Activated effector memory CD4-positive, alpha-beta T cell treated with anti-CD3 and anti-CD28 coated beads, Interleukin-2, amount 50 U/mL, for 16 hours (primary cell): ENCODE data around the gene PITPNC1.
"Not testable (repeated sequence)": the region's sequence is repeated elsewhere in the genome, so short reads cannot be mapped to it uniquely, and the experiment has no call there.

Experiments used
- DNase-seq: peaks from one replicate; pipeline ENCODE4 v3.0.0-alpha.2; 2020

PITPNC1 gene

DNA sequence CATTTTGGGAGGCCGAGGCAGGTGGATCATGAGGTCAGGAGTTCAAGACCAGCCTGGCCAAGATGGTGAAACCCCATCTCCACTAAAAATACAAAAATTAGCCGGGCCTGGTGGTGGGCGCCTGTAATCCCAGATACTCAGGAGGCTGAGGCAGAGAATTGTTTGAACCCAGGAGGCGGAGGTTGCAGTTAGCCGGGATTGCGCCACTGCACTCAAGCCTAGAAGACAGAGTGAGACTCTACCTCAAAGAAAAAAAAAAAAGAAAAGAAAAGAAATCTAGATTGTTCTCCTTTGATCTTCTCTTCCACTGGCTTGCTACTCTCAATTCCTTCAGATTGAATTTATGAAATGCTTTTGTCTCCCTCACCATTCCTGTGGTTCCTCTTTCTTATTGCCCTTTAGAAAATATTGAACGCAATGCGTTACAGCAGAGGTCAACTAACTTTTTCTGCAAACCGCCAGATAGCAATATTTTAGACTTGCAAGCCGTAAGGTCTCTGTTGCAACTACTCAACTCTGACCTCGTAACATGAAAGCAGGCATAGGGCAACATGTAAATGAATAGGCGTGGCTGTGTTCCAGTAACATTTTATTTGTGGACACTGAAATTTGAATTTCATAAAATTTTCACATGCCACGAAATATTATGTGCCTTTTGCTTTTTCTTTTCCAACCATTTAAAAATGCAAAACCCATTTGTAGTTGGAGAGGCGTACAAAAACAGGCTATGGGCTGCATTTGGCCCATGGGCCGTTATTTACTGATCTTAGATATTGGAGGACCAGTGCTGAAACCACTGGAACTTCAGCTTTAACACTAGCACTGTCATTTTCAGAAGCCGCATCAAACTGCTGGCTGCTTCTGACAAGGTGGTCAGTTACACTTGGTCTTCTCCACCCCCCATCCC is 24.8 kb downstream of the PITPNC1 start:
- peak; percentile 36 for DNase-seq

DNA sequence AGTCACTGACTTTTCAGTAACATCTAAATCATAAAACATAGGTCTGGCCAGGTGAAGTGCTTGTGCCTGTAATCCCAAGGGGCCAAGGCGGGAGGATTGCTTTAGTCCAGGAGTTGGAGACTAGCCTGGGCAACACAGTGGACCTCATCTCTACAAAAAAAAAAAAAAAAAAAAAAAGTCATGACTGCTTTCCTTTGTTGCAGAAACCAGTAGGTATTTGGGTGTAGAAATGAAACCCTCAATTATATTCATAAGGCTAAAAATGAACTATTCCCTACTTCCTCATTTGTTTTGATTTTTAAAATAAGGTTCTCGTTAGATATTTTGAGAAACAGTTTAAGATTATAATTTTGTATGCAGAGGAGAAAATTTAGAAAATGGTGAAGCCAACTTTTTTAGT is 26.0 kb downstream of the PITPNC1 start:
- peak; percentile 19 for DNase-seq

DNA sequence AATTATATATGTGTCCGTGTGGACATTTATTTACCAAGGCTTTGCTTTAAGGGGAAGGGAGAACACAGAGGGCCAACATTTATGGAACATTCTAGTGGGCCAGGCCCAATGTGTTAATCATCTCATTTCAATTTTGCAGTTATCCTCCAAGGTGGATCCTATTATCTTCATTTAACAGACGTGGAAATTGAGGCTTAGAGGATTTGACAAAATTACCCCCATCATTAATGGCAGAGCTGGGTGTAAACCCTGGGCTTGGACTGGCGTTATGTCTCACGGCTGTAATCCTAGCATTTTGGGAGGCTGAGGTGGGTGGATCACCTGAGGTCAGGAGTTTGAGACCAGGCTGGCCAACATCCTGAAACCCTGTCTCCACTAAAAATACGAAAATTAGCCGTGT is 26.4 kb downstream of the PITPNC1 start:
- peak; percentile 12 for DNase-seq

DNA sequence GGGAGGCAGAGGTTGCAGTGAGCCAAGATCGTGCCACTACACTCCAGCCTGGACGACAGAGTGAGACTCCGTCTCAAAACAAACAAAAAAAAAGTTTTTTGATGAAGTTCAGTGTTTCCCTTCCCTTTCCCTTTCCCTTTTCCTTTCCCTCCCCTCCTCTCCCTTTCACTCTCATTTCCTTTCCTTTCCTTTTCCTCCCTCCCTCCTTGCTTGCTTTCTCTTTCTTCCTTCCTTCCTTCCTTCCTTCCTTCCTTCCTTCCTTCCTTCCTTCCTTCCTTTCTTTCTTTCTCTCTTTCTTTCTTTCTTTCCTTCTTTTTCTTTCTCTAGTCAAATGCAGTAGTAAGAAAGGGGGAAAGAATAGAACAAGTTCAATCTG is 31.4 kb downstream of the PITPNC1 start:
- DNase-seq, result not testable (repeated sequence)

DNA sequence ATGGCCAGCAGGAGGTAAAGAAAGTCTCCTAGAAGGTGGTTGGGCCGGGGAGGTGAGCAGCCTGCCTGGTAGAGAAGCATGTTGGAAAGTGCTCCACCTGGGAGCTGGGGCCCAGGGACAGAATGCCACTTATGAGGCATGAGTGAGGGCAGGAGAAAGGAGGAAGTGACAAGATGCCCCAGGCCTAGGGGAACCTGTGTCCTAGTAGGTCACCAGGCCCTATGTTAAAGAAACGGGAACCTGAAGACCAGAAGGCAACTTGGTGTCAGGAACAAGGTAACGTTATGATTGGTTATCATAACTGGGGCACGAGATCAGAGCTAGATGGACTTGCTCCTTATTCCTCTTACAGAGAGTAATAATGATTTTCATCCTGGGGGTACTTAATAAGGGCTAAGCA is 34.3 kb downstream of the PITPNC1 start:
- DNase-seq, result peak; percentile 37

DNA sequence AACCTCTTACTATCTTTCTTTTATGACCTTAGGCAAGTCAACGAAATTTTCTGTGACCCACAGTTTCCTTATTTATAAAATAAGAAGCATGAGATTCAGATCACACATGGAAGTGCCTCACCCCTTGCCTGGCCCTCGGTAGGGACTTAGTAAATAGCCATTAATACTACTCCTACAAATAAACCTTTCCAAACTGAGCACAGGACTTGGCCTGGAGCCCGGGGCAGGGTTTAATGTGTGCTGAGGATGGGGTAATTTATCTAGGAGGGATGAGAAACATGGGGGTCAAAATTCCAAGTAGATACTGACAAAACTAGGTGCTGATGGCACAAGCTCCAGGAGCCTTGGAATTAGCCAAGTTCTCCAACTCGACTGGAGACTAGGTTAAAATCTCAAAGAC is 35.0 kb downstream of the PITPNC1 start:
- peak; percentile 36 for DNase-seq

DNA sequence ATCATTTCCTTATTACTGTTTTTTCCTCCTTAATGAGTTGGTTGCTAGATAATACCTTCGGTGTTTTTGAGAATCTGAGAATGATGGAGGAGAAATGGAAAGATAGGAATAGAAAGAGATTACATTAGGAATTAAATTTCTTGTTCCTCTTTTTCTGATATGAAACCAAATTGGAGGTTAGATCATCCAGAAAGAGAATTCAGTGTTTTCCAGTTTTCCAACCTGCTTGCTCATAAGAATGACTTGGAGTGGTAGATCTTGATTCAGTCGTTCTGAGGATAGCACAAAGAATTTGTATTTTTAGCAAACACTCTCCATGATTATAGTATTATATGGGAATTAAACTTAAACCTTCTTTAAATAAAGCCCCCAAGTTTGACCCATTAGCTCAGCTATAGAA is 35.9 kb downstream of the PITPNC1 start:
- DNase-seq, result no peak

DNA sequence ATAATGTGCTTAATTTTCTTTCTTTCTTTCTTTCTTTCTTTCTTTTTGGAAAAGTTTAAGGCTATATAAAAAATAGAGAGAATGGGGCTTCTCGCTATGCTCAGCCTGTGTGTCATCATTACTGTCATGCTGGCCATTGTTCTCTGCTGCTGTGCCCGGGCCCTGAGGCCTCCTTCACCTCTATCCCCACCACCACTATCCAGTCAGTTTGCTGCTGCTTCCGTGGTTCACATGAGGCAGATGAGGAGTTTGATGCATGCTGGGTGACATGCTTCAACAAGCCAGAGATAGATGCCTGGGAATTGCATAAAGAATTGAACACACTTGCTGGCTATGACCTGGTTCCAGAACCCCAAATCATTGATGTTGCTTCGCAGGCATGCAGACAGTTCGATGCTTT is 36.3 kb downstream of the PITPNC1 start:
- peak; percentile 21 for DNase-seq

DNA sequence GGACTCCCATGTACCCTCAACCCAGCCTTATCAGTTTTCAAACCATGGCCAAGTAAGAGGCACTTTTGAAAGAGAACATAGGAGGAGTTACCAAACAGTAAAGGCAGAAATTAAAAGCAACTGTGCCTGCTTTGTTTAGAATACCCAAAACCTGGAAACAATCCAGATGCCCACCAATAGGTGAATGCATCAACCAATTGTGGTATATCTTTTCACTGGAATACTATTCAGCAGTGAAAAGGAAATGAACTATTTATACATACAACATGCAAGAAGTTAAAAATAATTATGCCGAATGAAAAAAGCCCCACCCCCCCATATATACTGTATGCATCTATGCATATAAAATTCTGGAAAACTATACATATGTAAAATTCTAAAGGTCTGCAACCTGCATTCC is 37.0 kb downstream of the PITPNC1 start:
- DNase-seq, result no peak

DNA sequence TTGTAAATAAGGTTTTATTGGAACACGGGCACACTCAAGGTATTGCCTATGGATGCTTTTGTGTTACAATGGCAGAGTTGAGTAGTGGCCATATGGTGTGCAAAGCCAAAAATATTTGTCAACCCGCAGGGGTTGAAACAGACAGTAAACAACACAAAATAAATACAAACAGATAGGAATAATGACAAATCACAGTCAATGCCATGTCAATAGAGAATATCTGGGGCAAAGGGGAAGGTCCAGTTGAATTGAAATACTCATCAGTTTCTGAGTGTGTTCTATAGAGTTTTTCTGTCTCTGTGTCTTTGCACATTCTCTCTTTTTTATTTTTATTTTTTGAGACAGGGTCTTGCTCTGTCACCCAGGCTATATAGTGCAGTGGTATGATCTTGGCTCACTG is 37.5 kb downstream of the PITPNC1 start:
- DNase-seq, result no peak

DNA sequence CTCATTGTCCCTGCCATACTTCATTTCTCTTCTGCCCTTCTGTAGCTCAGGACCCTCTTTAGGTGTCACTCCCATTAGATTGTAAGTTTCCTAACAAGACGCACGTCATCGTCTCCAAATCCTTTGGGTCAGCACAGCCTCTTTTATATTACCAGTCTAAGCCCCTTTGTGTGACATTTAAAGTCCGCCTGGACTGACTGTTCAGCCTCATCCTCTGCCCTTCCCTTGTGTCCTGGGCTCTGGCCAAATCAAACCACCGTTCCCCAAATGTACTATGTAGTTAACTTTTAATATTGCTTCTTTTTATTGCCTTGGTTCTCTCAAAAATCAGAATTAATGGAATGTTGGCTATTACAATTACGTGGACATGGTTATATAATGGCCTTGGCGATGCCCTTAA is 38.2 kb downstream of the PITPNC1 start:
- DNase-seq, result peak; percentile 1

DNA sequence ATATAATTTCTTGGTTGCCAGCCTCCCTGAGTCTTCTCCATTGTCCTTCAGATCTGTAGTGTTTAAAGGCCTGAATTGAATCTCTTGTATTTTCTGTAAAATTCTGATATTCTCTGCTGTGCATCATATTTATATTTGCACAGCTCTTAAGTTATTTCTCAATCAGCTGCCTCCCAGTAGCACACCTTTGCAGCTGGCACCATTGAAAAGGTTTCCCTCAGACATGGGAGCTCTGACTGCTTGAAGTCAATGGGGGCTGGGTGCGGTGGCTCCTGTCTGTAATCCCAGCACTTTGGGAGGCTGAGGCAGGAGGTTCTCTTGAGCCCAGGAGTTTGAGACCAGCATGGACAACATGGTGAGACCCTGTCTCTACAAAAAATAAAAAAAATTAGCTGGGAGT is 40.4 kb downstream of the PITPNC1 start:
- peak; percentile 6 for DNase-seq

DNA sequence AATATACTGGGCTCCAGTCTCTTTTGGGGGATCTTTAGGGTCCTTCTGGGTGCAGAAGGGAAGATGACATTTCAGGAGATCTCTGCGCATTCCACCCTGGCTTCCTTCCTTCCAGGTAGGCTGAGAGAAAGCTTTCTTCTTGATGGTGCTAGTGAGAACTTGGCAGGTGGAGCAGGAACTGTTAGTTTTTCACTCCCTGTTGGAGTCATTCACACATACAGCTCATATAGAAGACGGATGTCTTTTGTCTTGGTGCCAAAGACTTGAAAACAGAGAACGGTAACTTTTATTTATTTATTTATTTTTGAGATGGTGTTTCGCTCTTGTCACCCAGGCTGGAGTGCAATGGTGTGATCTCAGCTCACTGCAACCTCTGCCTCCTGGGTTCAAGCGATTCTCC is 43.9 kb downstream of the PITPNC1 start:
- no peak for DNase-seq

DNA sequence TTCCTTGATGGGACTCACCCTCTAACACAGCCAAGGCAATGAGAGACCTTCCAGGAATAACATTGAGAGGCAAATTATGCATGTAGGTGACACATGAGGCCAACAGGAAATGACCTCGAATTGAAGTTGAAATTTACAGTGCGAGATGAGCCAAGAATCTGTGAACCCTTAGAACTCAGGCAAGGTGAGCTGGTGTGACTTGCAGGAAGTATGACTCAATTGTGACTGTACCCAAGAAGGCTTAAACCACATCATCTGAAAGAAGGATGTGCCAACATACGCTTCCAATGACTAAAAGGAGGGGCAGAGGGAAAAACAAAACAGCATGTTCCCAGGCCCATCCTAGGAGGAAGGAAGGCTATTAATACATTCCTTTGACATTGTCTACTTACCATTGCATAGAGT is 44.8 kb downstream of the PITPNC1 start:
- peak; percentile 78 for DNase-seq

DNA sequence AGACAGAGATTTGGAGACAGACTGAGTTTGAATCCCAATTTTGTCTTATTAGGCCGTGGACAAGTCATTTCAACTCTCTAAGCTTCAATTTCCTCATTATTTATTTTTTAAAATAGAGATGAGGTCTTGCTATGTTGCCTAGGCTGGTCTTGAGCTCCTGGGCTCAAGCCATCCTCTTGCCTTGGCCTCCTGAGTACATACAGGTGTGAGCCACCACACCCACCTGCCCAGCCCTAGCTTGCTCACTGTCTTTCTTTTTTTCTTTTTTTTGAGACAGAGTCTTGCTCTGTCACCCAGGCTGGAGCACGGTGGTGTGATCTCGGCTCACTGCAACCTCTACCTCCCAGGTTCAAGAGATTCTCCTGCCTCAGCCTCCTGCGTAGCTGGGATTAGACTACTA is 45.2 kb downstream of the PITPNC1 start:
- DNase-seq, result peak; percentile 72

DNA sequence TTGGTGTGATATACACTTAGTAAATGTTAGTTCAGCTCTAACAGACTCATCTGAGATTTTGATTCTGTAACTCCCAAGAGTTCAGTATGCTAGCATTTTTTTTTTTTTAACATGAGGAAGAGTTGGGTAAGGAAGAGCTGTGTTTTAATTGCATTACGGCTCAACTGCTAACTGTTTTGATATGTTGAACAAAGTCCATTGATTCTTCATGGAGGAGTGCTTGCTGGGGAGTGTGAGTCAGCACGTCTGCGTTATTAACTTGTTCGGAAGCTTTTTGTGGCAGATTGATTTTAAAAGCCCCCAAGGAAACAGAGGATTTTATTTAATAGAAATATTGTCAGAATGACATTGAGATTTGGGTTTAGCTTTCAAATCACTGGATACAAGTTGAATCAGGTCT is 45.8 kb downstream of the PITPNC1 start:
- peak; percentile 4 for DNase-seq

DNA sequence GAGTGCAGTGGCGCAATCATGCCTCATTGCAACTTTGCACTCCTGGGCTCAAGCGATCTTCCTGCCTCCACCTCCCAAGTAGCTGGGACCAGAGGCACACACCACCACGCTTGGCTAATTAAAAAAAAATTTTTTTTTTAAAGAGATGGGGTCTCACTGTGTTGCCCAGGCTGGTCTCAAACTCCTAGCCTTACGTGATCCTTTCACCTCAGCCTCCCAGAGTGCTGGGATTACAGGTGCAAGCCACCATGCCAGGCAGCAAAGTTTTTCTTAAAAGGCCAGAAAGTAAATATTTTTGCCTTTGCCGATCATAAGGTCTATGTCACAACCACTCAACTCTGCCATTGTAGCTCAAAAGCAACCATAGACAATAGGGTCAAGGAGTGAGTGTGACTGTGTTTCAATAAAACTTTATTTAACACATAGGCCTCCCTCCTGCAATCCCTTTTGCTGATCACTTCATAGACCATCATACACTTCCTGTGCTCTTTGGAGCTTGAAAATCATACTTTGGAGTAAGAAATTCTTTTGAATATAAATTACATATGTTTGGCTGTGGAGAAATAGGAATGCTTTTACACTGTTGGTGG is 48.6 kb downstream of the PITPNC1 start:
- no peak for DNase-seq

DNA sequence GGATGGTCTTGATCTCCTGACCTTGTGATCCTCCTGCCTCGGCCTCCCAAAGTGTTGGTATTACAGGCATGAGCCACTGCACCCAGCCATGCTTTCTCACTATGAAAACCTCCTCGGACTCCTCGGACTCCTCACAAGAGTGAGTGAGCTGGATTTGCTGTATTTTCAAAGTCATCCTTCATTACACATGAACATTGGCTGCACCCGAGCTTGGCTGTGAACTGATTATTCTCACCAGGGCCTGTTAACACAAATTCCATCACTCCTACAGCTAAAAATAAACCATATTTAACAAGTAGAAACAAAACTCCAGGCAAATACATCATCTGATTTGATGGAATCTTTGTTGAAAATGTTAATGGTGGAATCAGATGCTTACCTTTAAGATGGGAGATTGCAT is 50.3 kb downstream of the PITPNC1 start:
- DNase-seq, result no peak

DNA sequence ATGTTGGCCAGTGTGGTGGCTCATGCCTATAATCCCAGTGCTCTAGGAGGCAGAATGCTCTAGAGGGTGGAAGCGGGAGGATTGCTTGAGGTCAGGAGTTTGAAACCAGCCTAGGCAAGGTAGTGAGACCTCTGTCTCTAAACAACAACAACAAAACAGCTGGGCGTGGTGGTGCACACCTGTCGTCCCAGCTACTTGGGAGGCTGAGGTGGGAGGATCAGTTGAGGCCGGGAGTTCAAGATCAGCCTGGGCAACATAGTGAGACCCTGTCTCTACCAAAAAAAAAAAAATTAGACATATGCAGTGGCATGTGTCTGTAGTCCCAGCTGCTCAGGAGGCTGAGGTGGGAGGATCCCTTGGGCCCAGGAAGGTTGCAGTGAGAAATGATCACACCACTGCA is 53.4 kb downstream of the PITPNC1 start:
- DNase-seq, result not testable (repeated sequence)

DNA sequence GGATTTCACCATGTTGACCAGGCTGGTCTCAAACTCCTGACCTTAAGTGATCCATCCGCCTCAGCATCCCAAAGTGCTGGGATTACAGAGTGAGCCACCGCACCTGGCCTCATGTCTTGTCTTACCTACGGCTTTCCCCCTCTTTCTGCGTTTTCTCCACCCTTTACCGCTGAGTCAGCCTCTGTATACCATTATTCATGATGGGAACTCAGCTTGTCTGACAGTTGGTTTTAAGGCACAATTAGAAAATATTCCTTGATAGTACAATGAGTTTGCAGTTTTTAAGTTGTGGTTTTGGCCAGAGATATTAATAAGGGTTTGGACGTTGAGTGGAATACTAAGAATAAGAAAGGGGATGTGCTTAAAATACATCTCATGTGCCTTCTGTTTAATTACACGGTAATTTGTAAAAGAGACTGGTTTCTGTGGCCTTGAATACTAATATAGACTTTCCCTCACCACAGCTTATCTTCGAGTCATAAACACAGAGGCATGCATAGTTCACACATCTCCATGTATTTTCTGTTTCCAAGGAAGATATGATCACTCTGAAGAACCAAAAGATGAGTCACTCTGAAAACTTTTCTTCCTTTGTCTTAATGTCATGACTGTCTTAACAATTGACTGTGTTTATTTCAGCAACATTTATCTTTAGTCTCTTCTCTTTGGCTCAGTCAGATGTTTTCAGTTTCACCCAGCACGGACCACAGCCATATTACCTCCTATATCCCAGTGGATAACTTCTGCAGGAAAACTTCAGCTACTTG is 54.4 kb downstream of the PITPNC1 start:
- no peak for DNase-seq

DNA sequence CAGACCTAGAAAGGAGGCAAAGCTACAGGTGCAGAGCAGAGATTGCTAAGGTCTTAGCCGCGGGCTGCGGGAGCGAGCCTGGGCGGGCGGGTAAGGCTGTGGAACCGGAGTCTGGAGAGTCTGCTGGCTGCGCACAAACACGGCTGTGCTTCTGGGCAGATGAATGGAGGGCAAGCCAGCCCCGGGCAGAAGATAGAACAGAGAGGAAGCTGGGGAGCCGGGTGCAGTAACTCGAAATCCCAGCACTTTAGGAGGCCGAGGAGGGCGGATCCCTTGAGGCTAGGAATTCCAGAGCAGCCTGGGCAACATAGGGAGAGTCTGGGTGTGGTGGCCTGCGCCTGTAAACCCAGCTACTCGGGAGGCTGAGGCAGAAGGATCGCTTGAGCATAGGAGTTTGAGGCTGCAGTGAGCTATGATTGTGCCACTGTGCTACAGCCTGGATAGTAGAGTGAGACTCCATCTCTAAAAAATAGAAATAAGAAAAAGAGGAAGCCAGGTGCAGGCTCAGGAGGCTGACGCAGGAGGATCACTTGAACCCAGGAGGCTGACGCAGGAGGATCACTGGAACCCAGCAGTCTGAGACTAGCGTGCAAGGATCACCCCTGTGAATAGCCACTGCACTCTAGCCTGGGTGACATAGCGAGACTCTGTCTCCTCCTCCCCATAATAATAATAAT is 56.3 kb downstream of the PITPNC1 start:
- no peak for DNase-seq

DNA sequence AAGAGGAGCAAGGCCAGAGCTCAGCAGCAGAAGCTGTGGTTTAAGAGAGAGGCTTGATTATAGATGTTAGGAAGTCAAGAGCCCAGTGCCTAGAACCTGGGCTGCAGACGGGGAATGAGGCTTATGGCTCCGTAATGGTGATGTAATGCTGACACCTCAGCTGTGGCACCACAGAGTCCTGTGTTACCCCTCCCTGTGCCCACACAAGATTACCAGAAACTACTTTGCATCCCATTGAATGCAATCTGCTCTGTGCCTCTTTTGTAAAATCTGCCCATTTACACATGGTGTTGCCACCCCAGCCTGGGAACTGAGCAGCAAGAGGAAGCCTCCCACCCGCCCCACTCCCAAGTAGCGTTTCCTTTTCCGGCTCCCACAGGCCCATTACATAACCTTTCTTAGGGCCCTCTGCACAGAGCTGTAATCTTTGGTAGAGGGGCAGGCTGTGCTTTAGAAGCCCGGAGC is 57.0 kb downstream of the PITPNC1 start:
- DNase-seq, result peak; percentile 81

DNA sequence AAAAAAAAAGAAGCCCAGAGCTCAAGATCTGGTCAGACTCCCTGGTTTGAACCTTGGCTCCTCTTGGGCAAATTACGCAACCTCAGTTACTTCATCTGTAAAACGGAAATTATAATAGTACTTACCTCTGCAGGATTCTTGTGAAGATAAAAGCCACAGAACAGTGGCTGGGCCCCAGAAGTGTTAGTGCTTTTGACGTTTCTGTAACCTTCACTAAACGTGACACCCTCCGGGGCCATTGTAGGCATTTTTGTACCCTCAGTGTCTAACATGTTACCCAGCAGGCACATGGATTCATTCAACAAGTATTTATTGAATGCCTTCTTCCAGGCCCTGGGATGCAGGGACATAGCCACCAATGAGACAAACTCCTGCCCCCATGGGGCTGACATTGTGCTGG is 58.0 kb downstream of the PITPNC1 start:
- DNase-seq, result peak; percentile 76
